ENCODE results near the gene FAM9C.

DNA sequence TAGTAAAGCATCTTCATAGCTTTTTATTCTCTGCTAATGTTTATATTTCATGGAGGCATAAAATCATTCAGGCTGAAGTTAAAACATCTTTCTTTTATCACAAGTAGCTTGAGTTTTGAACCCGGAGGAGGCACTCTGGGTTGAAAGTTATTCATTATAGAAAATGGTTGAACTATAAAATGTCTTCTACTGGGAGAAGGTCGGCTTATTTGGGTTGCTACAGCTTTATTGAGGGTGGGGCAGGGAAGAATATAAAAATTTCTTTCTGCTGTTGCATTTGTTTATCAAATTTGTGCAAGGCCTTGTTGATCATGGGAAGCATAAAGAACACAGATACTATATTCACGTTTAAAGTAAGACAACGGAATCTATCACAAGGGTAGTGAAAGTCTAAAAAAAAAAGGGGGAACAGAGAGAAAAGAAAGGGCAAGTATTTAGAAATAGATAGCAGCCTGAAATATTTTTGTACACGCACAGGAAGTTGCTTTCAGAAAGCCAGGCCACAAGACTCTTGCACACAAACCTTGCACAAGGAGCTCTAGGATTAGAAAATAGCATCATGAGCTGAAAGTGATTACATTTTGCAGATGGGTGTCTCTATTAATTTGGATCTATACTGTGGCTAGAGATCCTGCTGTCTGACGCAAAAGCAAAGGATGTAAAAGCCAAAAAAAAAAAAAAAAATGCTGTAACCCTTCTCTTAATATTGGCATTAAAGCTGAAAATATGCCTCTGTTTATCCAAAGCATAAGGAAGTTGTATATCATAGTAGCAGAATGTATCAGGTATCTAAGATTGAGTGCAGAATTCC, 37.2 kb upstream of the FAM9C start:
- TF ChIP-seq, protein P1, sequence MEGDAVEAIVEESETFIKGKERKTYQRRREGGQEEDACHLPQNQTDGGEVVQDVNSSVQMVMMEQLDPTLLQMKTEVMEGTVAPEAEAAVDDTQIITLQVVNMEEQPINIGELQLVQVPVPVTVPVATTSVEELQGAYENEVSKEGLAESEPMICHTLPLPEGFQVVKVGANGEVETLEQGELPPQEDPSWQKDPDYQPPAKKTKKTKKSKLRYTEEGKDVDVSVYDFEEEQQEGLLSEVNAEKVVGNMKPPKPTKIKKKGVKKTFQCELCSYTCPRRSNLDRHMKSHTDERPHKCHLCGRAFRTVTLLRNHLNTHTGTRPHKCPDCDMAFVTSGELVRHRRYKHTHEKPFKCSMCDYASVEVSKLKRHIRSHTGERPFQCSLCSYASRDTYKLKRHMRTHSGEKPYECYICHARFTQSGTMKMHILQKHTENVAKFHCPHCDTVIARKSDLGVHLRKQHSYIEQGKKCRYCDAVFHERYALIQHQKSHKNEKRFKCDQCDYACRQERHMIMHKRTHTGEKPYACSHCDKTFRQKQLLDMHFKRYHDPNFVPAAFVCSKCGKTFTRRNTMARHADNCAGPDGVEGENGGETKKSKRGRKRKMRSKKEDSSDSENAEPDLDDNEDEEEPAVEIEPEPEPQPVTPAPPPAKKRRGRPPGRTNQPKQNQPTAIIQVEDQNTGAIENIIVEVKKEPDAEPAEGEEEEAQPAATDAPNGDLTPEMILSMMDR (IDR thresholded peaks at IDR 0.05), result no peak
- TF ChIP-seq POLR2AphosphoS5 (IDR thresholded peaks at IDR 0.05) (no peak), EP300 (IDR thresholded peaks at IDR 0.05) (peak in 1 of 4 donors; percentile 40), POLR2A (IDR thresholded peaks at IDR 0.05) (no peak)
